ENCODE measurements around the gene ARFIP2.

Gene ARFIP2

GRCh38 chr11:6448574-6448973 lies 32.6 kb downstream of the ARFIP2 start:
- FAIRE-seq, result no peak

DNA sequence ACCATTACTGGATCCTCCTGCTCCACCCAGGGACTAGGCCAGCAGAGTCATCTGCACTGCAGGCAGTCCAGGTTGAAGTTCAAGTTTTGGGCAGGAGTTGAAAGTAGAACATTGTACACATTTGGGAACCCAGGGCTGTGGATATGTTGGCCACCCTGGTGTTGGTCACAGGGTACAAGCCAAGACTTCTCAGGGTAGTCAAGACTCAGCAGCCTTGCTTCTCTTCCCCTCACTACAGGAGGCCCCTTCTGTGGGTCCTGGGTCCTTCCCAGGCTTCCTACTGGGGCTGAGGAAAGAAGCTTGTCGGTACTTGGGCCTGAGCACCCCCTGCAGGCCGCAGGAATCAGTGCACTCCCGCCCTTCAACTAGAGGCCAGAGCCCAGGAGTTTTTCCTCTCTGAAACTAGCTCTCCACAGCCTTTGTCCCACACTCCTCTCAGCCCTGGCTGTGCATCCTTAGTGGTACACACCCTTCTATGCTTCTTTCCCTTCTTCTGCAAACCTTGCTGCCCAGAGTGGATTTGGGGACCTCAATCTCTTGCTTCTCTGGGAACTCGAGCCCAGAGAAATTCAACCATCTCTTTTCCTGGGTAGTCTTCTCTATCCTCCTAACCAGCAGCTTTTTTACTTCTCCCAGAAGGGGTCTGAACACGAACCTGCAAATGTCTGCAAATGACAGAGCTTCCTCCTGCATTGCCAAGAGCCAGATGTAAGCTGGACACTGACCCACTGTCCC lies 37.7 kb downstream of the ARFIP2 start:
- DNase-seq (ENCODE audit: insufficient read length, low spot score), result peak; percentile 51
- FAIRE-seq, result peak; percentile 28

More at GRCh38 chr11:6448574-6448973, 32.6 kb downstream of the ARFIP2 start:
- no peak for DNase-seq (ENCODE audit: insufficient read length, low spot score)

DNA sequence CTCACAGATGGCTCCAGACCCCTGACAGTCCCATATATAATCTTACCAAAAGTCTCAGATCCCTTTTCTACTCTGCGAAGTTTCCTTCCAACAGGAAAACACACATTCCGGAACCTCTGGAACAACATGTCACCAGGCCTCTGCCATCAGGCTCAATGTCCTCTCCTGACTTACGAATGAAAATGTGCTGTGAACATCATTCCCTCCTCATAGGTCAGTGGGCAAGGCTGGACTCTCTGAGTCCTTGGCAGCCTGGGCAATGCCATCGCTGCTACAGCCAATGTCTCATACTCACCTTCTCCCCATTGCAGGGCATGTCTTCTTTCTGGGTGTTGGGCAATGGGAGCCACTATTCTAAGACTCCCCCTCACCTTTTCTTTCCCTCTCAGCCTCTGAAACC lies 38.7 kb downstream of the ARFIP2 start:
- no peak for DNase-seq (ENCODE audit: insufficient read length, low spot score)
- no peak for FAIRE-seq

GRCh38 chr11:6440906-6441358 lies 40.2 kb downstream of the ARFIP2 start, which contains the start of gene HPX:
Gene HPX, minus strand, starts transcription at chr11:6440987. Its CDS starts 24 bp downstream, at chr11:6440963.
- DNase-seq (ENCODE audit: insufficient read length, low spot score) (no peak), FAIRE-seq (no peak)

DNA sequence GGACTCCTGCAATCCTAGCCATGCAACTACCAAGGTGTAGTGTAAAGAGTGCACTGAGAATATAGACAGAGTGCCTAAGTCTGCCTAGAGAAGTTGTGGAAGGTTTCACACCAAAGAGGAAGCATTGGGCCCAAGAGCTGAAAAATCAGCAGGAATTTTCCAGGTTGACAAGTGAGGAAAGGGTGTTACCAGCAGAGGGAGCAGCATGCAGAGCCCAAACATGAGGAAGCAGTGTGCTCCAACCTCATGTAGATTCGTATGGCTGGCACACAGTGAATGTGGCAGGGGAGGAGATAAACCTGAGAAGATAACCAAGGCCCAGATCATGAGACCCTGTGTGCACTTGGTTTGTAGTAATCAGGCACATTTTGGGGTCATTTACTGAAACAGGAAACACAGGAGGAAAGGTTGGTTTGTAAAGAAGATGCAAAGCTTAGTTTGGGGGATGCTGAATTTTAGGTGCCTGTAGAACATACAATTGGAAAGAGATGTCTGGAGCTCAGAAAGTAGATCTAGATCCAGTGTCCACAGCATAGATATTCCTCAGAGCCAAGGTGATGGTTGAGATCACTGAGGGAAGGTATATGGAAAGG lies 42.1 kb downstream of the ARFIP2 start:
- DNase-seq (ENCODE audit: insufficient read length, low spot score), result no peak
- peak; percentile 74 for FAIRE-seq

- no peak for DNase-seq (ENCODE audit: insufficient read length, low spot score)
- FAIRE-seq, result no peak
Measured at GRCh38 chr11:6437993-6438392, 43.1 kb downstream of the ARFIP2 start.

- FAIRE-seq (no peak), DNase-seq (ENCODE audit: insufficient read length, low spot score) (no peak)
Measured at GRCh38 chr11:6437423-6437822, 43.7 kb downstream of the ARFIP2 start.

DNA sequence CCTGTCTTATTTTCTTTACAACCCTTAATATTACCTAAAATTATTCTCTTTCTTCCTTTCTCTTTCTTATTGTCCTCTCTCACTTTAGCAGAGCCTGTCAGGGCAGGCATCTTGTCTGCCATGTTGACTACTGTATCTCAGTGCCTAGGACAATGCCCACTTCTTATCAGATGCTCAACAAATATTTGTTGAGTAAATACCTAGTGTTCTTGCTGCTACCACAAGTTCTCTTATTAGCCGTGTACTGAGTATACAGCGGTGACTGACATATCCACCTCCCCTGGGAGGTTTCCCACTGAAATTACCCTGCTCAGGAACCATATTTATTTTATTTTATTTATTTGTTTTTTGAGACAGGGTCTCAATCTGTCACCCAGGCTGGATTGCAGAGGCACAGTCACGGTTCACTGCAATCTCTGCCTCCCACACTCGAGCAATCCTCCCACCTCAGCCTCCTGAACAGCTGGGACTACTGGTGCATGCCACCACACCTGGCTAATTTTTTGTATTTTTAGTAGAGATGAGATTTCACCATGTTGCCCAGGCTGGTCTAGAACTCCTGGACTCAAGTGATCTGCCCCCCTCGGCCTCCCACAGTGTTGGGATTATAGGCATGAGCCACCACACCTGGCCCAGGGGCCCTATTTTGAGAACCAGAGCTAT lies 47.0 kb downstream of the ARFIP2 start:
- DNase-seq (ENCODE audit: insufficient read length, low spot score) (no peak), FAIRE-seq (peak; percentile 63)

DNA sequence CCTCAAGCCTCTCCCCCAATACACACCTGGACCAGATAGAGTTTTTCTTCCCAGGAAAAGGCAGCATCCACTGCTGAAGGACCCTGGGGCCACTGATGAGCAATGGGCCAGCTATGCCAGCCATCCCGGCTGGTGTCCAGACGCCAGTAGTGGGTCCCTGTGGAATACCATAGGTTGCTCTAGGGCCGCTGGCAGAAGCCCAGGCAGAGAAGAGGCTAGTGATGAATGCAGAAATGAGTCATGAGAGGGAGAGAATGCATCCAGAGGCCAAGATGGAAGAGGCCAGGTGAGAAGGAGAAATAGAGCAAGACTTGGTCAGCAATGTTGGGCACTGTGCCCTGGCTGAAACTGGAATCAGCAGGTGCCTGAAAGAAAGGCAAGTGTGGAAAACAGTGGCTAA lies 49.3 kb downstream of the ARFIP2 start:
- DNase-seq (ENCODE audit: insufficient read length, low spot score) (no peak), FAIRE-seq (no peak)

GRCh38 chr11:6427516-6427915 lies 53.6 kb downstream of the ARFIP2 start:
- FAIRE-seq, result no peak

More at GRCh38 chr11:6427516-6427915, 53.6 kb downstream of the ARFIP2 start:
- no peak for DNase-seq (ENCODE audit: insufficient read length, low spot score)

All from GM19239 (cell line).